Liver (tissue), 9 donors: Measurements from ENCODE around the gene WDR45B. TPM values are rescaled to one million over a fixed set of nuclear protein-coding genes. Genes with fewer than 3 reads are reported as not detected.
A peak's percentile ranks its signal among the peaks of the same experiment; 100 is the strongest.

Experiments used
- DNase-seq: peaks from one replicate; pipeline ENCODE4 v3.0.0-alpha.2; 2017; ENCODE audit warnings: low spot score
- H3K27ac ChIP-seq, 2 donors: one replicate each; pipeline ENCODE4 v1.7.0; 2013; ENCODE audit warnings: inconsistent platforms in 2 of 2, low read length in 2 of 2, control low read depth in 1 of 2, low read depth in 1 of 2, mild to moderate bottlenecking in 1 of 2
- H3K27me3 ChIP-seq, 4 donors: one replicate each; pipeline versions ENCODE4 v1.6.1 to v1.7.0; 2013; ENCODE audit warnings: low read length in 3 of 4, inconsistent platforms in 1 of 4, mild to moderate bottlenecking in 1 of 4, moderate library complexity in 1 of 4; ENCODE audit not compliant: control insufficient read depth in 4 of 4, insufficient read depth in 4 of 4
- H3K36me3 ChIP-seq, 4 donors: one replicate each; pipeline versions ENCODE4 v1.6.1 to v1.7.0; 2013; ENCODE audit warnings: low read length in 3 of 4, mild to moderate bottlenecking in 3 of 4, low read depth in 1 of 4, moderate library complexity in 1 of 4; ENCODE audit not compliant: control insufficient read depth in 4 of 4, insufficient read depth in 3 of 4
- H3K4me1 ChIP-seq, 4 donors: one replicate each; pipeline versions ENCODE4 v1.6.1 to v1.7.0; 2013; ENCODE audit warnings: low read length in 3 of 4, mild to moderate bottlenecking in 3 of 4, moderate library complexity in 1 of 4; ENCODE audit not compliant: control insufficient read depth in 4 of 4, insufficient read depth in 4 of 4
- H3K4me3 ChIP-seq, 3 donors: one replicate each; pipeline versions ENCODE4 v1.6.1 to v1.7.0; 2013; ENCODE audit warnings: low read length in 3 of 3, control low read depth in 1 of 3, low read depth in 1 of 3, mild to moderate bottlenecking in 1 of 3
- H3K9ac ChIP-seq, 2 donors: one replicate each; pipeline ENCODE4 v1.7.0; 2013; ENCODE audit warnings: low read length in 2 of 2, mild to moderate bottlenecking in 2 of 2, moderate library complexity in 2 of 2, control low read depth in 1 of 2, low read depth in 1 of 2
- H3K9me3 ChIP-seq, 4 donors: one replicate each; pipeline versions ENCODE4 v1.6.1 to v1.7.0; 2013; ENCODE audit warnings: low read length in 3 of 4; ENCODE audit not compliant: control insufficient read depth in 4 of 4
- EGR1 ChIP-seq, 2 donors: IDR thresholded peaks; 2 replicates each; pipeline ENCODE4 v1.6.1; 2016 to 2018; ENCODE audit warnings: antibody characterized with exemption in 2 of 2, low read depth in 2 of 2
- FOXA1 ChIP-seq: IDR thresholded peaks from 2 replicates; pipeline ENCODE4 v1.6.1; 2016; ENCODE audit warnings: antibody characterized with exemption
- FOXA2 ChIP-seq: IDR thresholded peaks from 2 replicates; pipeline ENCODE4 v1.6.1; 2016; ENCODE audit warnings: antibody characterized with exemption
- GABPA ChIP-seq, 2 donors: IDR thresholded peaks in 1 of 2; conservative IDR thresholded peaks in 1 of 2; 2 replicates each; pipeline ENCODE4 v1.6.1; 2016; ENCODE audit warnings: antibody characterized with exemption in 2 of 2, mild to moderate bottlenecking in 1 of 2, moderate library complexity in 1 of 2
- HNF4A ChIP-seq, 2 donors: conservative IDR thresholded peaks; 2 replicates each; pipeline ENCODE4 v1.6.1; 2016; ENCODE audit warnings: antibody characterized with exemption in 2 of 2, mild to moderate bottlenecking in 2 of 2
- HNF4G ChIP-seq: IDR thresholded peaks from 2 replicates; pipeline ENCODE4 v1.6.1; 2016; ENCODE audit warnings: antibody characterized with exemption
- JUND ChIP-seq, 2 donors: IDR thresholded peaks; 2 replicates each; pipeline ENCODE4 v1.6.1; 2016; ENCODE audit warnings: antibody characterized with exemption in 2 of 2
- NR2F2 ChIP-seq: IDR thresholded peaks from 2 replicates; pipeline ENCODE4 v1.6.1; 2016; ENCODE audit warnings: antibody characterized with exemption
- RAD21 ChIP-seq, 2 donors: IDR thresholded peaks; 2 replicates each; pipeline ENCODE4 v1.6.1; 2016; ENCODE audit warnings: antibody characterized with exemption in 2 of 2, mild to moderate bottlenecking in 2 of 2
- RXRA ChIP-seq, 2 donors: IDR thresholded peaks; 2 replicates each; pipeline ENCODE4 v1.6.1; 2017 to 2018; ENCODE audit warnings: antibody characterized with exemption in 2 of 2, mild to moderate bottlenecking in 1 of 2
- SP1 ChIP-seq: IDR thresholded peaks from 2 replicates; pipeline ENCODE4 v1.6.1; 2018; ENCODE audit warnings: antibody characterized with exemption, mild to moderate bottlenecking
- TAF1 ChIP-seq: conservative IDR thresholded peaks from 2 replicates; pipeline ENCODE4 v1.6.1; 2016; ENCODE audit warnings: antibody characterized with exemption, mild to moderate bottlenecking
- YY1 ChIP-seq: IDR thresholded peaks from 2 replicates; pipeline ENCODE4 v1.6.1; 2016; ENCODE audit warnings: antibody characterized with exemption, mild to moderate bottlenecking
- WGBS: extraction: QIAGEN DNeasy Blood & Tissue Kit; methylation state at CpG from one replicate; pipeline ENCODE4 v1.1.7; 2013; 5-methylcytosine and 5-hydroxymethylcytosine counted together
- polyA plus RNA-seq, 2 donors: library from polyadenylated mRNA; stranded (reverse) in 1 of 2; unstranded in 1 of 2; fragments of 200-250 nt in 1 of 2; fragments of >200 nt in 1 of 2; fragmentation: Nextera tagmentation in 1 of 2; extraction: Ambion mirVana in 1 of 2; gene quantifications; one replicate each; pipeline versions ENCODE4 v1.2.1 to v1.2.3, GENCODE V29; 2013 to 2015
- total RNA-seq, 2 donors: library from RNA; depleted of rRNA; stranded (reverse); fragments of >200 nt; gene quantifications; one replicate each; pipeline ENCODE4 v1.2.3, GENCODE V29; 2014
- TF ChIP-seq, protein P1 (sequence below): fragments of 150-350 bp; IDR thresholded peaks from 2 replicates; pipeline ENCODE4 v1.5.1; 2017; ENCODE audit warnings: improper control_type of control experiment, low read depth, low read length; ENCODE audit not compliant: missing input control
- TF ChIP-seq, protein P2 (sequence below): IDR thresholded peaks from 2 replicates; pipeline ENCODE4 v1.6.1; 2016; ENCODE audit warnings: antibody characterized with exemption
- TF ChIP-seq, protein P3 (sequence below): IDR thresholded peaks from 2 replicates; pipeline ENCODE4 v1.6.1; 2016; ENCODE audit warnings: antibody characterized with exemption, mild to moderate bottlenecking
- TF ChIP-seq, protein P4 (sequence below): IDR thresholded peaks from 2 replicates; pipeline ENCODE4 v1.6.1; 2016; ENCODE audit warnings: antibody characterized with exemption
- TF ChIP-seq, protein P5 (sequence below): IDR thresholded peaks from 2 replicates; pipeline ENCODE4 v1.6.1; 2016; ENCODE audit warnings: antibody characterized with exemption
- donor health status: healthy.
- donor health status: healthy.
- donor health status: healthy.
- donor health status: healthy.
- donor health status: healthy.

WDR45B gene
- total and polyA plus RNA-seq, 4 donors = 25.4 to 40.9 (median 29.2) TPM

DNA sequence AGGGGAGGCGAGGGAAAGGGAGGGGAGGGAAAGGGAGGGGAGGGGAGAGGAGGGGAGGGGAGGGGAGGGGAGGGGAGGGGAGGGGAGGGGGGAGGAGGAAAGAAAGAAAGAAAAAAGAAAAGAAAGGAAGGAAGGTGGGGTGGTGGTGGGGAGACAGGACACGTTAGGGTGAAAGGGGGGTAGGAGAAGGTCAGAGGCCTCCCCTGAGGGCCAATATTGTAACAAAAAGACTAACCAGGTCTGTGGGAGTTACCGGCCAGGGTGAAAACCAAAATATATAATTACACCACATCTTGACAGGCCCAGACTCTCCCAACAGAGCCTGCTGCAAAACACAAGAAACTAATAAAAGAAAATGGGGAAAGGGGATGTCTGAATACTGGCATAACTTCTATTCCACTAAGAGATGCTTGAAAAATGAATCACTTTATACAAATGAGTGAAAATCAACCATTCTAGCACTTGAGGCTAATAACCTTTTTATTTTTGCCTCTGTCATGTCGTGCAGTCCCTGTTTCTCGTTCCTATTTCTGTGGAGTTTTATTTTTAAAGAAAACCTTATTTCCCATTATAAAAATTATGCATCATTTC lies 10.0 kb downstream of the WDR45B start:
- peaks cover 0 to 4% (median 0%) of the 10 kb centered on the region in 4 donors for H3K9me3 ChIP-seq
- no peak overlapping the region for H3K9ac ChIP-seq
- H3K27me3 ChIP-seq = no peaks in the 10 kb centered on the region
- H3K4me3 ChIP-seq = no peak overlapping the region
- H3K36me3 ChIP-seq = peaks cover 0 to 16% (median 13%) of the 10 kb centered on the region in 4 donors
- TF ChIP-seq GABPA (IDR thresholded peaks at IDR 0.05 in 1 of 2, conservative IDR thresholded peaks at IDR 0.05 in 1 of 2) (no peak), YY1 (no peak), RXRA (IDR thresholded peaks at IDR 0.05) (no peak), NR2F2 (no peak), HNF4G (no peak), HNF4A (conservative IDR thresholded peaks at IDR 0.05) (no peak), SP1 (no peak), TAF1 (no peak)
- TF ChIP-seq, protein P1, sequence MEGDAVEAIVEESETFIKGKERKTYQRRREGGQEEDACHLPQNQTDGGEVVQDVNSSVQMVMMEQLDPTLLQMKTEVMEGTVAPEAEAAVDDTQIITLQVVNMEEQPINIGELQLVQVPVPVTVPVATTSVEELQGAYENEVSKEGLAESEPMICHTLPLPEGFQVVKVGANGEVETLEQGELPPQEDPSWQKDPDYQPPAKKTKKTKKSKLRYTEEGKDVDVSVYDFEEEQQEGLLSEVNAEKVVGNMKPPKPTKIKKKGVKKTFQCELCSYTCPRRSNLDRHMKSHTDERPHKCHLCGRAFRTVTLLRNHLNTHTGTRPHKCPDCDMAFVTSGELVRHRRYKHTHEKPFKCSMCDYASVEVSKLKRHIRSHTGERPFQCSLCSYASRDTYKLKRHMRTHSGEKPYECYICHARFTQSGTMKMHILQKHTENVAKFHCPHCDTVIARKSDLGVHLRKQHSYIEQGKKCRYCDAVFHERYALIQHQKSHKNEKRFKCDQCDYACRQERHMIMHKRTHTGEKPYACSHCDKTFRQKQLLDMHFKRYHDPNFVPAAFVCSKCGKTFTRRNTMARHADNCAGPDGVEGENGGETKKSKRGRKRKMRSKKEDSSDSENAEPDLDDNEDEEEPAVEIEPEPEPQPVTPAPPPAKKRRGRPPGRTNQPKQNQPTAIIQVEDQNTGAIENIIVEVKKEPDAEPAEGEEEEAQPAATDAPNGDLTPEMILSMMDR = no peak
- H3K27ac ChIP-seq = no peak overlapping the region
- H3K4me1 ChIP-seq = no peaks in the 10 kb centered on the region
- no peak for DNase-seq
- WGBS = 89% methylated on average over 4 of the region's 5 CpGs

DNA sequence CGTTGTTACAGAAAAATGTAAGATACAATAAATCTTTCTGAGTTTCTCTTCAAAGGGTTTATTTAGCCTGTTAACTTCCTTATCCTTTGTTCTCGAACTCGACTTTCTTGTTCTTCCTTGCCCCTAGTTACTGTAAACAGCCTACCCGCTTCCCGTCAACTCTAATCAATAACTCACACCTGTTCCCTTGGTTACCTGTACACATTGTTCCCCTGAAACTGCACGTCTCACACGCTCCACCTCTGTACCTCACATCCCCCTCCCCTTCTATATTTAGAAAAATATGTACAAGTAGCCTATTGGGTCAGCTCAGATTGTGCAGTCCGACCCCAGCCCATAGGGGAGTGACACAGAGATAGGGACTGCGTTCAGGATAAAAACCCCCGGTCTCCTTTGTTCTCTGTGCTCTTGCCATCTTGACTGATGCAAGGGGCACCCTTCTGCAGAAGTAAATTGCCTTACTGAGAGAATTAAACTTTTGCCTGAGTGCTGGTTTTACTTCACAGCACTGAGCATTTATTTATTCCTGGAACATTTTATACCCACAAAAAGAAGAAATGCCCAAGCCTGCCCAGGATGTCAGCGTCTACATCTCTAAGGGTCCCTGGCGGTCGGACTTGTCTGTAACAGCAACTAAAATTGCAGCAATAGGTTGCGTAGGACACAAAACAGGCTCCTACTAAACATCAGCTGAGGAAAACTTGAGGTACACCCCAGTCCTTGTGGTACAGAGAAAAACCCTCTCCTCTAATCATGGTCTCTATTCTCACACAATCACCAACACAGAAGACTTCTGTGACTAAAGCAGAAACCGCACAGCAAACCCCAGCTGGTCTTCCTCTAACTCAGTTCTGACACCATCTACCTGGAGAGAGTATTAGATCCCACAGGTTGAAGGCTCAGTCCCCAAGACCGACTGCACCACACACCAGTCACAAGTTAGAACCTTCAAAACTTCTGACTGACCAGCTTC lies 11.3 kb downstream of the WDR45B start:
- WGBS = 79% methylated on average over 16 of the region's 16 CpGs
- peaks cover 0 to 4% (median 0%) of the 10 kb centered on the region in 4 donors for H3K9me3 ChIP-seq

More for the DNA sequence above, 11.3 kb downstream of the WDR45B start:
- TF ChIP-seq, protein P2, sequence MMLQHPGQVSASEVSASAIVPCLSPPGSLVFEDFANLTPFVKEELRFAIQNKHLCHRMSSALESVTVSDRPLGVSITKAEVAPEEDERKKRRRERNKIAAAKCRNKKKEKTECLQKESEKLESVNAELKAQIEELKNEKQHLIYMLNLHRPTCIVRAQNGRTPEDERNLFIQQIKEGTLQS = no peak
- TF ChIP-seq TAF1 (no peak), JUND (IDR thresholded peaks at IDR 0.05) (no peak), NR2F2 (no peak), SP1 (no peak), GABPA (IDR thresholded peaks at IDR 0.05 in 1 of 2, conservative IDR thresholded peaks at IDR 0.05 in 1 of 2) (no peak), HNF4A (conservative IDR thresholded peaks at IDR 0.05) (no peak), YY1 (no peak), RXRA (IDR thresholded peaks at IDR 0.05) (no peak), RAD21 (IDR thresholded peaks at IDR 0.05) (no peak), FOXA1 (no peak), HNF4G (no peak), EGR1 (IDR thresholded peaks at IDR 0.05; ENCODE audit: low read depth in 2 of 2) (no peak), FOXA2 (no peak)
- TF ChIP-seq, protein P3, sequence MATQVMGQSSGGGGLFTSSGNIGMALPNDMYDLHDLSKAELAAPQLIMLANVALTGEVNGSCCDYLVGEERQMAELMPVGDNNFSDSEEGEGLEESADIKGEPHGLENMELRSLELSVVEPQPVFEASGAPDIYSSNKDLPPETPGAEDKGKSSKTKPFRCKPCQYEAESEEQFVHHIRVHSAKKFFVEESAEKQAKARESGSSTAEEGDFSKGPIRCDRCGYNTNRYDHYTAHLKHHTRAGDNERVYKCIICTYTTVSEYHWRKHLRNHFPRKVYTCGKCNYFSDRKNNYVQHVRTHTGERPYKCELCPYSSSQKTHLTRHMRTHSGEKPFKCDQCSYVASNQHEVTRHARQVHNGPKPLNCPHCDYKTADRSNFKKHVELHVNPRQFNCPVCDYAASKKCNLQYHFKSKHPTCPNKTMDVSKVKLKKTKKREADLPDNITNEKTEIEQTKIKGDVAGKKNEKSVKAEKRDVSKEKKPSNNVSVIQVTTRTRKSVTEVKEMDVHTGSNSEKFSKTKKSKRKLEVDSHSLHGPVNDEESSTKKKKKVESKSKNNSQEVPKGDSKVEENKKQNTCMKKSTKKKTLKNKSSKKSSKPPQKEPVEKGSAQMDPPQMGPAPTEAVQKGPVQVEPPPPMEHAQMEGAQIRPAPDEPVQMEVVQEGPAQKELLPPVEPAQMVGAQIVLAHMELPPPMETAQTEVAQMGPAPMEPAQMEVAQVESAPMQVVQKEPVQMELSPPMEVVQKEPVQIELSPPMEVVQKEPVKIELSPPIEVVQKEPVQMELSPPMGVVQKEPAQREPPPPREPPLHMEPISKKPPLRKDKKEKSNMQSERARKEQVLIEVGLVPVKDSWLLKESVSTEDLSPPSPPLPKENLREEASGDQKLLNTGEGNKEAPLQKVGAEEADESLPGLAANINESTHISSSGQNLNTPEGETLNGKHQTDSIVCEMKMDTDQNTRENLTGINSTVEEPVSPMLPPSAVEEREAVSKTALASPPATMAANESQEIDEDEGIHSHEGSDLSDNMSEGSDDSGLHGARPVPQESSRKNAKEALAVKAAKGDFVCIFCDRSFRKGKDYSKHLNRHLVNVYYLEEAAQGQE = no peak
- TF ChIP-seq, protein P4, sequence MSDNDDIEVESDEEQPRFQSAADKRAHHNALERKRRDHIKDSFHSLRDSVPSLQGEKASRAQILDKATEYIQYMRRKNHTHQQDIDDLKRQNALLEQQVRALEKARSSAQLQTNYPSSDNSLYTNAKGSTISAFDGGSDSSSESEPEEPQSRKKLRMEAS = no peak
- TF ChIP-seq, protein P1 = no peak
- TF ChIP-seq, protein P5, sequence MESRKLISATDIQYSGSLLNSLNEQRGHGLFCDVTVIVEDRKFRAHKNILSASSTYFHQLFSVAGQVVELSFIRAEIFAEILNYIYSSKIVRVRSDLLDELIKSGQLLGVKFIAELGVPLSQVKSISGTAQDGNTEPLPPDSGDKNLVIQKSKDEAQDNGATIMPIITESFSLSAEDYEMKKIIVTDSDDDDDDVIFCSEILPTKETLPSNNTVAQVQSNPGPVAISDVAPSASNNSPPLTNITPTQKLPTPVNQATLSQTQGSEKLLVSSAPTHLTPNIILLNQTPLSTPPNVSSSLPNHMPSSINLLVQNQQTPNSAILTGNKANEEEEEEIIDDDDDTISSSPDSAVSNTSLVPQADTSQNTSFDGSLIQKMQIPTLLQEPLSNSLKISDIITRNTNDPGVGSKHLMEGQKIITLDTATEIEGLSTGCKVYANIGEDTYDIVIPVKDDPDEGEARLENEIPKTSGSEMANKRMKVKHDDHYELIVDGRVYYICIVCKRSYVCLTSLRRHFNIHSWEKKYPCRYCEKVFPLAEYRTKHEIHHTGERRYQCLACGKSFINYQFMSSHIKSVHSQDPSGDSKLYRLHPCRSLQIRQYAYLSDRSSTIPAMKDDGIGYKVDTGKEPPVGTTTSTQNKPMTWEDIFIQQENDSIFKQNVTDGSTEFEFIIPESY = no peak
- peaks cover 0 to 8% (median 8%) of the 10 kb centered on the region in 4 donors for H3K36me3 ChIP-seq
- no peaks in the 10 kb centered on the region for H3K4me1 ChIP-seq
- no peak overlapping the region for H3K9ac ChIP-seq
- no peak overlapping the region for H3K4me3 ChIP-seq
- no peak for DNase-seq
- H3K27me3 ChIP-seq = no peaks in the 10 kb centered on the region
- H3K27ac ChIP-seq = peak overlapping the region; percentile 19 to 25
